Activated CD4-positive, alpha-beta T cell treated with anti-CD3 and anti-CD28 coated beads for 36 hours (primary cell): Measurements from ENCODE around the gene COX19. TPM values are rescaled to one million over a fixed set of nuclear protein-coding genes. Genes with fewer than 3 reads are reported as not detected.
"Not testable (repeated sequence)": the region's sequence is repeated elsewhere in the genome, so short reads cannot be mapped to it uniquely, and the experiment has no call there.

Experiments
- ATAC-seq: fragments of 200-7000 bp; cut with Tn5 transposase; one replicate; pipeline ENCODE4 v1.10.0; 2021; ENCODE audit warnings: mild to moderate bottlenecking, moderate library complexity
- CTCF ChIA-PET: fragments of 350-600 bp; sonication (Branson Sonifier 250); formaldehyde crosslinking; loops from one replicate; lab custom pipeline; 2021; ENCODE audit warnings: antibody characterized with exemption; lab: Charles Lee
- POLR2A ChIA-PET: fragments of 350-600 bp; sonication (Branson Sonifier 250); formaldehyde crosslinking; loops from one replicate; lab custom pipeline; 2021; ENCODE audit warnings: antibody characterized with exemption, inconsistent platforms; lab: Charles Lee
- DNase-seq: peaks from one replicate; pipeline ENCODE4 v3.0.0-alpha.2; 2020
- H3K27ac Mint-ChIP-seq: one replicate; pipeline ENCODE4 v1.8.0; 2021; ENCODE audit warnings: mixed read lengths
- H3K27me3 Mint-ChIP-seq: one replicate; pipeline ENCODE4 v1.8.0; 2021; ENCODE audit warnings: mixed read lengths
- H3K36me3 Mint-ChIP-seq: one replicate; pipeline ENCODE4 v1.8.0; 2021; ENCODE audit warnings: low read depth, mixed read lengths
- H3K4me1 Mint-ChIP-seq: one replicate; pipeline ENCODE4 v1.8.0; 2021; ENCODE audit warnings: mixed read lengths
- H3K4me3 Mint-ChIP-seq: one replicate; pipeline ENCODE4 v1.8.0; 2021; ENCODE audit warnings: mild to moderate bottlenecking, moderate library complexity, mixed read lengths
- H3K9me3 Mint-ChIP-seq: one replicate; pipeline ENCODE4 v1.8.0; 2021; ENCODE audit warnings: low read depth, mixed read lengths
- intact Hi-C, 2 experiments: fragments of 100-400 bp; cut with DNase I in 1 of 2; cut with micrococcal nuclease in 1 of 2; formaldehyde crosslinking; loops; one replicate each; pipeline versions ENCODE4 v1.14.2 to v1.15.1; 2022 to 2024; cut with DNase I, micrococcal nuclease
- total RNA-seq, 2 experiments: library from RNA; stranded (reverse); gene quantifications; one replicate each; pipeline ENCODE4 v1.2.3, GENCODE V29; 2021

Gene COX19
- total RNA-seq, 2 experiments from 2014 or later, result 11.3 to 14.6 TPM

GRCh38 chr7:963236-964078, 11.9 kb downstream of the COX19 start:
- ChIA-PET CTCF (no interaction called here), POLR2A (interaction anchor here (0.6 to 1.2 kb wide), 2 partner anchors 12 to 102 kb away, joined by 4 to 5 read pairs; partner anchors contain the start of gene COX19)
- Mint-ChIP-seq H3K36me3 (peaks cover 9% of the 10 kb centered on the region), H3K4me3 (no peak overlapping the region), H3K27me3 (peaks cover 2% of the 10 kb centered on the region), H3K4me1 (peaks cover 14% of the 10 kb centered on the region), H3K27ac (no peak overlapping the region), H3K9me3 (no peaks in the 10 kb centered on the region)
- DNase-seq (no peak), ATAC-seq (no peak)
- intact Hi-C loops, result no loop called here

- no peaks in the 10 kb centered on the region for H3K9me3 Mint-ChIP-seq
- POLR2A ChIA-PET, result interaction anchor here (1.2 kb wide), 1 partner anchor 13 kb away, joined by 4 read pairs; the partner anchor contains the start of gene COX19
- DNase-seq (no peak), ATAC-seq (no peak)
- peaks cover 2% of the 10 kb centered on the region for H3K27me3 Mint-ChIP-seq
- peaks cover 14% of the 10 kb centered on the region for H3K4me1 Mint-ChIP-seq
- intact Hi-C loops, result no loop called here
- CTCF ChIA-PET, result no interaction called here
- H3K4me3 Mint-ChIP-seq, result no peak overlapping the region
- peaks cover under 1% of the 10 kb centered on the region for H3K36me3 Mint-ChIP-seq
- H3K27ac Mint-ChIP-seq, result no peak overlapping the region
These were observed 12.8 kb downstream of the COX19 start for GRCh38 chr7:962401-963081.

GRCh38 chr7:961546-962400, 13.6 kb downstream of the COX19 start:
- no peaks in the 10 kb centered on the region for H3K9me3 Mint-ChIP-seq
- CTCF ChIA-PET, result no interaction called here
- no peak overlapping the region for H3K27ac Mint-ChIP-seq
- peaks cover 4% of the 10 kb centered on the region for H3K27me3 Mint-ChIP-seq
- intact Hi-C loops, result no loop called here
- H3K36me3 Mint-ChIP-seq, result no peaks in the 10 kb centered on the region
- peaks cover 14% of the 10 kb centered on the region for H3K4me1 Mint-ChIP-seq
- H3K4me3 Mint-ChIP-seq, result no peak overlapping the region
- DNase-seq (no peak), ATAC-seq (no peak)
- POLR2A ChIA-PET, result interaction anchor here (1.2 kb wide), 1 partner anchor 13 kb away, joined by 4 read pairs; the partner anchor contains the start of gene COX19

- ATAC-seq, H3K27ac Mint-ChIP-seq, POLR2A ChIA-PET, DNase-seq, H3K4me3 Mint-ChIP-seq, H3K36me3 Mint-ChIP-seq, H3K9me3 Mint-ChIP-seq, H3K27me3 Mint-ChIP-seq, intact Hi-C loops, CTCF ChIA-PET: not testable (repeated sequence)
- peaks cover 11% of the 10 kb centered on the region for H3K4me1 Mint-ChIP-seq
These were observed 14.4 kb downstream of the COX19 start for GRCh38 chr7:960972-961371.

- CTCF ChIA-PET, result no interaction called here
These were observed 15.0 kb downstream of the COX19 start for GRCh38 chr7:960269-960871.

GRCh38 chr7:959740-960139, 15.6 kb downstream of the COX19 start:
- intact Hi-C loops, H3K36me3 Mint-ChIP-seq, H3K4me3 Mint-ChIP-seq, H3K27ac Mint-ChIP-seq, DNase-seq, ATAC-seq, CTCF ChIA-PET, H3K9me3 Mint-ChIP-seq, H3K4me1 Mint-ChIP-seq: not testable (repeated sequence)
- POLR2A ChIA-PET, result interaction anchor here (0.8 kb wide), 1 partner anchor 95 kb away, joined by 3 read pairs; no protein-coding TSS in a partner anchor
- H3K27me3 Mint-ChIP-seq, result peaks cover 11% of the 10 kb centered on the region

More at GRCh38 chr7:960269-960871, 15.0 kb downstream of the COX19 start:
- DNase-seq (no peak), ATAC-seq (no peak)
- POLR2A ChIA-PET, result interaction anchor here (0.8 kb wide), 1 partner anchor 94 kb away, joined by 3 read pairs; no protein-coding TSS in a partner anchor
- H3K4me3 Mint-ChIP-seq, result no peak overlapping the region
- intact Hi-C loops, result no loop called here
- no peaks in the 10 kb centered on the region for H3K36me3 Mint-ChIP-seq
- no peak overlapping the region for H3K27ac Mint-ChIP-seq
- peaks cover 11% of the 10 kb centered on the region for H3K4me1 Mint-ChIP-seq
- peaks cover 8% of the 10 kb centered on the region for H3K27me3 Mint-ChIP-seq
- H3K9me3 Mint-ChIP-seq, result no peaks in the 10 kb centered on the region

GRCh38 chr7:959271-959670, 16.1 kb downstream of the COX19 start:
- intact Hi-C loops, result no loop called here
- peaks cover 11% of the 10 kb centered on the region for H3K27me3 Mint-ChIP-seq
- H3K4me1 Mint-ChIP-seq, result peaks cover 4% of the 10 kb centered on the region
- H3K9me3 Mint-ChIP-seq, result no peaks in the 10 kb centered on the region
- DNase-seq (no peak), ATAC-seq (no peak)
- ChIA-PET CTCF (no interaction called here), POLR2A (no interaction called here)
- no peak overlapping the region for H3K4me3 Mint-ChIP-seq
- no peaks in the 10 kb centered on the region for H3K36me3 Mint-ChIP-seq
- no peak overlapping the region for H3K27ac Mint-ChIP-seq

GRCh38 chr7:958221-959200, 16.8 kb downstream of the COX19 start:
- POLR2A ChIA-PET, result no interaction called here
- peaks cover 2% of the 10 kb centered on the region for H3K4me1 Mint-ChIP-seq

GRCh38 chr7:957418-958220, 17.7 kb downstream of the COX19 start:
- no peaks in the 10 kb centered on the region for H3K9me3 Mint-ChIP-seq
- DNase-seq, result no peak
- CTCF ChIA-PET, result interaction anchor here (0.8 to 1.9 kb wide), 5 partner anchors 15 to 166 kb away, joined by 3 to 6 read pairs (median 3); no protein-coding TSS in a partner anchor
- POLR2A ChIA-PET, result interaction anchor here (0.6 kb wide), 1 partner anchor 36 kb away, joined by 3 read pairs; no protein-coding TSS in a partner anchor
- no peak for ATAC-seq
- intact Hi-C loops, result no loop called here
- H3K36me3 Mint-ChIP-seq, result no peaks in the 10 kb centered on the region
- H3K27ac Mint-ChIP-seq, result no peak overlapping the region
- H3K4me1 Mint-ChIP-seq, result no peaks in the 10 kb centered on the region
- peaks cover 11% of the 10 kb centered on the region for H3K27me3 Mint-ChIP-seq
- no peak overlapping the region for H3K4me3 Mint-ChIP-seq

More at GRCh38 chr7:958221-959200, 16.8 kb downstream of the COX19 start:
- no peaks in the 10 kb centered on the region for H3K36me3 Mint-ChIP-seq
- peaks cover 11% of the 10 kb centered on the region for H3K27me3 Mint-ChIP-seq
- no peak for ATAC-seq
- intact Hi-C loops, result no loop called here
- DNase-seq, result no peak
- H3K4me3 Mint-ChIP-seq, result no peak overlapping the region
- H3K9me3 Mint-ChIP-seq, result no peaks in the 10 kb centered on the region
- no peak overlapping the region for H3K27ac Mint-ChIP-seq
- CTCF ChIA-PET, result interaction anchor here (0.9 to 1.9 kb wide), 3 partner anchors 15 to 51 kb away, joined by 3 to 6 read pairs (median 3); no protein-coding TSS in a partner anchor
